HL-60 (cell line): Measurements from ENCODE around the gene FABP7.

ENCODE experiments used
- CTCF ChIP-seq: IDR thresholded peaks from one replicate; pipeline ENCODE4 v1.5.1; 2011; ENCODE audit warnings: low read length, control low read depth, inconsistent platforms; ENCODE audit not compliant: insufficient read depth
- GABPA ChIP-seq: IDR thresholded peaks from 2 replicates; pipeline ENCODE4 v1.6.1; 2012; ENCODE audit warnings: low read depth
- POLR2AphosphoS5 ChIP-seq: IDR thresholded peaks from 2 replicates; pipeline ENCODE4 v1.6.1; 2012; ENCODE audit warnings: low read depth
- REST ChIP-seq: IDR thresholded peaks from 2 replicates; pipeline ENCODE4 v1.6.1; 2012; ENCODE audit warnings: low read depth; ENCODE audit not compliant: insufficient replicate concordance

DNA sequence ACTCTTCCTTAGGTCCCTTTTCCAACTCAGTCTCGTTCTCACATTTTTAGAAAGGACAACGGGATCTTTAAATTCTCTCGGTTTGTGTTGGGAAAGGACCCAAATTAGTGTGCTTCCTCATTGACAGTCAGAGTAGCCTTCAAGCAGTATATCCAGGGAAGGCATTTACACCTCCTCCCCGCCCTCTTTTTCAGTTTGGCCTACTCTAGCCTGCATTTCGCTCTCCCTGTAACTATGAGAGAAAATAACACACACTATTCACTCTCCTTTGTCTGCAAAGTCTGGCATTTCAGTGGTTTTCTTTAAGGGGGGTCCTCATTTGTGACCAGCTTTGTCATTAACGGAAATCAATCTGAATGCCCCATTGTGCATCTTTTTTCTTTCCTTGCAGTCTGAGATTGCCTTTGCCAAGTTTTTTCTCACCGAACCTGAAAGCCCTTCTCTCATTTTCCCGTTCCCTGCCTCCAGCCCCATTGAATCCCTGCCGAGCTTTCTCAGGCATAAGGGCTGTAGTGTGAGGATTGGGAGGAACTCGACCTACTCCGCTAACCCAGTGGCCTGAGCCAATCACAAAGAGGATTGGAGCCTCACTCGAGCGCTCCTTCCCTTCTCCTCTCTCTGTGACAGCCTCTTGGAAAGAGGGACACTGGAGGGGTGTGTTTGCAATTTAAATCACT, 393 bp upstream of the FABP7 start:
- TF ChIP-seq CTCF (no peak), REST (no peak), GABPA (no peak), POLR2AphosphoS5 (no peak)
